Activated naive CD4-positive, alpha-beta T cell treated with anti-CD3 and anti-CD28 coated beads for 36 hours (primary cell): ENCODE results near the gene ITGA1. TPM values are rescaled to one million over a fixed set of nuclear protein-coding genes. Genes with fewer than 3 reads are reported as not detected.

ENCODE experiments used
- CTCF ChIA-PET: fragments of 350-600 bp; sonication (Branson Sonifier 250); formaldehyde crosslinking; loops from one replicate; lab custom pipeline; 2021; ENCODE audit warnings: antibody characterized with exemption; lab: Charles Lee
- DNase-seq: peaks from one replicate; pipeline ENCODE4 v3.0.0-alpha.2; 2020
- H3K27ac Mint-ChIP-seq: one replicate; pipeline ENCODE4 v1.8.0; 2021; ENCODE audit warnings: mild to moderate bottlenecking, mixed read lengths
- H3K27me3 Mint-ChIP-seq: one replicate; pipeline ENCODE4 v1.8.0; 2021; ENCODE audit warnings: low read depth, mixed read lengths
- H3K36me3 Mint-ChIP-seq: one replicate; pipeline ENCODE4 v1.8.0; 2021; ENCODE audit warnings: low read depth, mixed read lengths
- H3K4me1 Mint-ChIP-seq: one replicate; pipeline ENCODE4 v1.8.0; 2021; ENCODE audit warnings: low read depth, mixed read lengths
- H3K4me3 Mint-ChIP-seq: one replicate; pipeline ENCODE4 v1.8.0; 2021; ENCODE audit warnings: mild to moderate bottlenecking, moderate library complexity, mixed read lengths
- H3K9me3 Mint-ChIP-seq: one replicate; pipeline ENCODE4 v1.8.0; 2021; ENCODE audit warnings: mixed read lengths
- intact Hi-C: fragments of 100-400 bp; cut with micrococcal nuclease; formaldehyde crosslinking; loops from one replicate; pipeline ENCODE4 v1.15.1; 2023
- total RNA-seq, 2 experiments: library from RNA; stranded (reverse); gene quantifications; one replicate each; pipeline ENCODE4 v1.2.3, GENCODE V29; 2021

Gene ITGA1
- total RNA-seq, 2 experiments from 2014 or later: 0.69 to 1.2 TPM

GRCh38 chr5:52789851-52790250 lies 2.1 kb downstream of the ITGA1 start:
- Mint-ChIP-seq H3K36me3 (no peaks in the 10 kb centered on the region), H3K4me1 (peaks cover 15% of the 10 kb centered on the region), H3K27ac (no peak overlapping the region), H3K9me3 (no peaks in the 10 kb centered on the region), H3K4me3 (no peak overlapping the region), H3K27me3 (peaks cover 4% of the 10 kb centered on the region)
- intact Hi-C loops: loop anchor here (5.0 kb wide), 1 partner anchor 217 kb away; no protein-coding TSS in a partner anchor
- CTCF ChIA-PET: interaction anchor here (1.0 to 1.2 kb wide), 2 partner anchors 10 to 97 kb away, joined by 3 to 7 read pairs; no protein-coding TSS in a partner anchor
- no peak for DNase-seq

DNA sequence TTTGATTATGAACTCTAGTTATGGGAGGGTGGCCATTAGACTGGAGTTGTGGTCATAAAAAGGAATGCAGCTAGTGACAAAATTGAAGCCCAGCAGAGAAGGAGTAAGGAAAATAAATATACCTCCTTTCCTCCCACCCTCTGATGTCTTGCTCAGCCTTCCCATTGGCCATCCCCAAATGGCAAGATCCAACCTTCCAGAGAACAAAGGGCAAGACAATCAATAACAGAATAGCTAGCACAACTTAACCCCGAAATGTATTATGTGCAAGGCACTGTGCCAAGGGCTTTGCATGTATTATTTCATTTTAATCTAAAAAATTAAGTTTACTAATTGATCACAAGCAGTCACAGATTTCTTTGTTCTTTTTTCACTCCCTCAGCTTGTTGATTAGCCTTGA lies 3.6 kb downstream of the ITGA1 start:
- intact Hi-C loops: no loop called here
- H3K27me3 Mint-ChIP-seq: peaks cover 4% of the 10 kb centered on the region
- no peak overlapping the region for H3K4me3 Mint-ChIP-seq
- peaks cover 14% of the 10 kb centered on the region for H3K4me1 Mint-ChIP-seq
- no peak for DNase-seq
- CTCF ChIA-PET: no interaction called here
- H3K27ac Mint-ChIP-seq: no peak overlapping the region
- H3K36me3 Mint-ChIP-seq: no peaks in the 10 kb centered on the region
- no peaks in the 10 kb centered on the region for H3K9me3 Mint-ChIP-seq

- DNase-seq: no peak
- H3K36me3 Mint-ChIP-seq: no peaks in the 10 kb centered on the region
- no peak overlapping the region for H3K27ac Mint-ChIP-seq
- CTCF ChIA-PET: no interaction called here
- H3K4me3 Mint-ChIP-seq: no peak overlapping the region
- intact Hi-C loops: no loop called here
- no peaks in the 10 kb centered on the region for H3K27me3 Mint-ChIP-seq
- H3K4me1 Mint-ChIP-seq: peaks cover 17% of the 10 kb centered on the region
- H3K9me3 Mint-ChIP-seq: no peaks in the 10 kb centered on the region
These were observed 6.8 kb downstream of the ITGA1 start for GRCh38 chr5:52794519-52794918.

GRCh38 chr5:52796031-52796430 lies 8.3 kb downstream of the ITGA1 start:
- Mint-ChIP-seq H3K27me3 (no peaks in the 10 kb centered on the region), H3K4me1 (peaks cover 20% of the 10 kb centered on the region), H3K27ac (no peak overlapping the region), H3K4me3 (no peak overlapping the region), H3K9me3 (no peaks in the 10 kb centered on the region), H3K36me3 (peaks cover 10% of the 10 kb centered on the region)
- intact Hi-C loops: no loop called here
- no peak for DNase-seq
- CTCF ChIA-PET: interaction anchor here (1.1 kb wide), 1 partner anchor 102 kb away, joined by 3 read pairs; no protein-coding TSS in a partner anchor

- Mint-ChIP-seq H3K27me3 (no peaks in the 10 kb centered on the region), H3K4me1 (peaks cover 24% of the 10 kb centered on the region), H3K9me3 (no peaks in the 10 kb centered on the region), H3K27ac (no peak overlapping the region), H3K4me3 (no peak overlapping the region), H3K36me3 (peaks cover 16% of the 10 kb centered on the region)
- DNase-seq: no peak
- CTCF ChIA-PET: interaction anchor here (1.1 kb wide), 1 partner anchor 103 kb away, joined by 3 read pairs; no protein-coding TSS in a partner anchor
- intact Hi-C loops: no loop called here
These were observed 8.9 kb downstream of the ITGA1 start for GRCh38 chr5:52796516-52797103.

DNA sequence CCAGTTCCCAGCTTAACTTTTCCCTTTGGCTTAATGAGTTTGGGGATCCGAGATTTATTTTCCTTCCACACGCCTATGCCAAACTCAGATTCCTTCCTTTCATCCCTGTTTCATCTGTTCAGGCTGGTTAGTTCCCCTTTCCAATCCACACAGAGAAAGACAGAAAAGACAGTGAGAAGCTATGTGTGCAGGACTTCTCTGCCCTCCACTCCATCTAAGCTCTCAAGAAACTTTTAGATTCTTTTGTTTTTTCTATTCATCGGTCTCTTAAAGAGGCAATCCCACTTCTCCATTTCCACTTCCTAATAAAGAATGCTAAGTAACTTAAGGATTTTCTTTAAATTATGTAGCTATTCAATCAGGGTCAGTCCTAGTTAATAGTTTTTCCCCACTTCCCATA lies 11.2 kb downstream of the ITGA1 start:
- peak overlapping the region; percentile 93 for H3K27ac Mint-ChIP-seq
- peaks cover 37% of the 10 kb centered on the region for H3K4me1 Mint-ChIP-seq
- intact Hi-C loops: loop anchor here (1.0 kb wide), 2 partner anchors 28 to 232 kb away; no protein-coding TSS in a partner anchor
- DNase-seq: no peak
- peaks cover 25% of the 10 kb centered on the region for H3K36me3 Mint-ChIP-seq
- CTCF ChIA-PET: interaction anchor here (0.5 to 2.2 kb wide), 7 partner anchors 9 to 142 kb away, joined by 3 to 13 read pairs (median 5); partner anchors contain the start of genes ITGA1 and PELO
- no peaks in the 10 kb centered on the region for H3K27me3 Mint-ChIP-seq
- H3K9me3 Mint-ChIP-seq: no peaks in the 10 kb centered on the region
- H3K4me3 Mint-ChIP-seq: peak overlapping the region; percentile 93

DNA sequence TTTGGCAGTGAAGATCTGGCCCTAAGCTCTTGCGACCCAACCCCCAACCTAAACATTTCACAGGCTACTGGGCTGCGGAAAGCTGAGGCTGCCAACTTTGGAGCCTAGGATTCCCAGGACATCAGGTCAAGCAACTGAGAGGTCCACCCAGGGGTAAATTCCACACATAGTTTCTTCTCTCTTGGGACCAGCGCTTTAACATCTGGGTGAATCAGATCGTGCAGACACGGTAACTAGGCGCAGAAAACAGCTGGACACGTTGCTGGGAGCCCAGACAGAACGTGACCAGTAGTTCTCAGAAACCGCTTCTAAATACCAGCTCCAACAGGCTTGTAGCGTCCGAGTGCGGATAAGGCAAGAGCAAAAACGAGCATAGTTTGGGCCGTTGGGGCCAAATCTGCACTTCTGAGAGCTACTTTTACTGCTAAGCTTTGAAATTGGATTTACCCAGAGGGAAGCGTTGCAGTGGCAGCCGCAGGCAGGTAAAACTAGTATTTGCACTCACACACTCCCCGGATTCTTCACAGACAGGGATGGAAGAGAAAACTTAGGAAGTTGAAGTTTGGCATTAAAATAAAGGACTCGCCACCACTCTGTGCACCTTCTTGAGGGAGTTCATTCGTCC lies 11.8 kb downstream of the ITGA1 start:
- peak overlapping the region; percentile 93 for H3K4me3 Mint-ChIP-seq
- H3K9me3 Mint-ChIP-seq: no peaks in the 10 kb centered on the region
- H3K27me3 Mint-ChIP-seq: no peaks in the 10 kb centered on the region
- CTCF ChIA-PET: interaction anchor here (0.5 to 2.2 kb wide), 9 partner anchors 9 to 236 kb away, joined by 3 to 13 read pairs (median 4); partner anchors contain the start of genes ITGA1 and PELO
- peaks cover 29% of the 10 kb centered on the region for H3K36me3 Mint-ChIP-seq
- DNase-seq: peak; percentile 46
- H3K4me1 Mint-ChIP-seq: peaks cover 42% of the 10 kb centered on the region
- intact Hi-C loops: loop anchor here (1.0 kb wide), 2 partner anchors 28 to 232 kb away; no protein-coding TSS in a partner anchor
- peak overlapping the region; percentile 93 for H3K27ac Mint-ChIP-seq

GRCh38 chr5:52799983-52800393 lies 12.3 kb downstream of the ITGA1 start:
- Mint-ChIP-seq H3K4me1 (peaks cover 46% of the 10 kb centered on the region), H3K36me3 (peaks cover 32% of the 10 kb centered on the region), H3K9me3 (no peaks in the 10 kb centered on the region)

GRCh38 chr5:52800394-52801213 lies 12.9 kb downstream of the ITGA1 start:
- peaks cover 50% of the 10 kb centered on the region for H3K4me1 Mint-ChIP-seq
- peaks cover 36% of the 10 kb centered on the region for H3K36me3 Mint-ChIP-seq
- CTCF ChIA-PET: interaction anchor here (0.6 to 2.2 kb wide), 7 partner anchors 11 to 190 kb away, joined by 3 to 13 read pairs (median 5); partner anchors contain the start of genes ITGA1 and PELO
- no peaks in the 10 kb centered on the region for H3K9me3 Mint-ChIP-seq
- peak overlapping the region; percentile 93 for H3K4me3 Mint-ChIP-seq
- DNase-seq: peak; percentile 73
- intact Hi-C loops: loop anchor here (1.0 to 5.0 kb wide), 8 partner anchors 13 to 1512 kb away; partner anchors contain the start of genes ARL15, ITGA1, ITGA2 and MOCS2
- H3K27me3 Mint-ChIP-seq: no peaks in the 10 kb centered on the region
- H3K27ac Mint-ChIP-seq: peak overlapping the region; percentile 93

More at GRCh38 chr5:52799983-52800393, 12.3 kb downstream of the ITGA1 start:
- intact Hi-C loops: loop anchor here (1.0 to 5.0 kb wide), 10 partner anchors 13 to 1512 kb away; partner anchors contain the start of genes ARL15, ITGA1, ITGA2 and MOCS2
- DNase-seq: peak; percentile 95
- CTCF ChIA-PET: interaction anchor here (0.9 to 2.2 kb wide), 6 partner anchors 10 to 236 kb away, joined by 3 to 13 read pairs (median 6); partner anchors contain the start of genes ITGA1 and PELO
- no peaks in the 10 kb centered on the region for H3K27me3 Mint-ChIP-seq
- H3K27ac Mint-ChIP-seq: peak overlapping the region; percentile 93
- peak overlapping the region; percentile 93 for H3K4me3 Mint-ChIP-seq

GRCh38 chr5:52801329-52801728 lies 13.6 kb downstream of the ITGA1 start:
- H3K9me3 Mint-ChIP-seq: no peaks in the 10 kb centered on the region
- H3K36me3 Mint-ChIP-seq: peaks cover 38% of the 10 kb centered on the region
- H3K4me1 Mint-ChIP-seq: peaks cover 52% of the 10 kb centered on the region
- intact Hi-C loops: loop anchor here (2.0 to 5.0 kb wide), 3 partner anchors 186 to 1511 kb away; partner anchors contain the start of genes ARL15, ITGA2 and MOCS2
- no peaks in the 10 kb centered on the region for H3K27me3 Mint-ChIP-seq
- H3K27ac Mint-ChIP-seq: peak overlapping the region; percentile 93
- no peak for DNase-seq
- CTCF ChIA-PET: interaction anchor here (0.6 to 1.3 kb wide), 4 partner anchors 22 to 190 kb away, joined by 3 to 5 read pairs (median 4); no protein-coding TSS in a partner anchor
- peak overlapping the region; percentile 93 for H3K4me3 Mint-ChIP-seq

GRCh38 chr5:52802272-52802973 lies 14.7 kb downstream of the ITGA1 start:
- no peaks in the 10 kb centered on the region for H3K27me3 Mint-ChIP-seq
- no peak overlapping the region for H3K27ac Mint-ChIP-seq
- H3K9me3 Mint-ChIP-seq: no peaks in the 10 kb centered on the region
- H3K36me3 Mint-ChIP-seq: peaks cover 38% of the 10 kb centered on the region
- peaks cover 48% of the 10 kb centered on the region for H3K4me1 Mint-ChIP-seq
- peak overlapping the region; percentile 93 for H3K4me3 Mint-ChIP-seq
- intact Hi-C loops: loop anchor here (5.0 kb wide), 2 partner anchors 185 to 1510 kb away; partner anchors contain the start of genes ARL15 and ITGA2
- DNase-seq: no peak
- CTCF ChIA-PET: interaction anchor here (0.8 to 0.9 kb wide), 2 partner anchors 20 to 111 kb away, joined by 3 read pairs; no protein-coding TSS in a partner anchor
